OCI-LY3 (cell line): ENCODE results near the gene PDYN.

Source experiments
- EZH2phosphoT487 ChIP-seq: fragments of 200-600 bp; shearing (Covaris generic); IDR thresholded peaks from 2 replicates; pipeline ENCODE4 v1.6.1; 2018; ENCODE audit warnings: antibody characterized with exemption, mixed run types, low read depth
- TF ChIP-seq, protein P1 (sequence below): fragments of 200-600, 300-600 bp; sonication (generic); IDR thresholded peaks from 2 replicates; pipeline ENCODE4 v1.5.1; 2014; ENCODE audit warnings: antibody characterized with exemption, low read length, low read depth

DNA sequence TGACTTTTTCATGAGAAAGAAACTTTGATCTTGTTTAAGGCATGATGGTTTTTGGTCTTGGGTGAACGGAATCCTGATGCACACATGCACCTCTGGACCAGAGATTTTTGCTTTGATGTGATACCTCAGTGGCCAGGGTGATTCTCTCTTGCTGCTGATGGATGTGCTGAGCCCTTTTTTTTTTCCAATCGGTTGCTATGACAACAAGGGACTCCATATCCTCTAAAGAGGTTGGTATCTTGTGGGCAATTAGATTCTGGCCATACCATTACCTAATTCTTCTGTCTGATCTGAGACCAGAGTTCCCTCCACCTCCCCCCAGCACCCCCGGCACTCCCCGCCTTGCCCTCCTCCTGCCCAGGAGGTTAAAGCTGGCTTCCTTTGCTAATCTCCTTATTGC is 24.9 kb downstream of the PDYN start:
- TF ChIP-seq, protein P1, sequence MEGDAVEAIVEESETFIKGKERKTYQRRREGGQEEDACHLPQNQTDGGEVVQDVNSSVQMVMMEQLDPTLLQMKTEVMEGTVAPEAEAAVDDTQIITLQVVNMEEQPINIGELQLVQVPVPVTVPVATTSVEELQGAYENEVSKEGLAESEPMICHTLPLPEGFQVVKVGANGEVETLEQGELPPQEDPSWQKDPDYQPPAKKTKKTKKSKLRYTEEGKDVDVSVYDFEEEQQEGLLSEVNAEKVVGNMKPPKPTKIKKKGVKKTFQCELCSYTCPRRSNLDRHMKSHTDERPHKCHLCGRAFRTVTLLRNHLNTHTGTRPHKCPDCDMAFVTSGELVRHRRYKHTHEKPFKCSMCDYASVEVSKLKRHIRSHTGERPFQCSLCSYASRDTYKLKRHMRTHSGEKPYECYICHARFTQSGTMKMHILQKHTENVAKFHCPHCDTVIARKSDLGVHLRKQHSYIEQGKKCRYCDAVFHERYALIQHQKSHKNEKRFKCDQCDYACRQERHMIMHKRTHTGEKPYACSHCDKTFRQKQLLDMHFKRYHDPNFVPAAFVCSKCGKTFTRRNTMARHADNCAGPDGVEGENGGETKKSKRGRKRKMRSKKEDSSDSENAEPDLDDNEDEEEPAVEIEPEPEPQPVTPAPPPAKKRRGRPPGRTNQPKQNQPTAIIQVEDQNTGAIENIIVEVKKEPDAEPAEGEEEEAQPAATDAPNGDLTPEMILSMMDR, result no peak
- no peak for TF ChIP-seq EZH2phosphoT487
